Measurements from ENCODE around the gene R3HDM2. TPM values are rescaled to one million over a fixed set of nuclear protein-coding genes. Genes with fewer than 3 reads are reported as not detected.

The R3HDM2 gene
- total RNA-seq, 4 donors from 2014 or later, result 26.3 to 56.9 (median 33.3) TPM

- no peaks in the 10 kb centered on the region for H3K9me3 ChIP-seq
- intact Hi-C loops (cut with DNase I; ENCODE audit: low total_unique reads), result no loop called here
- TF ChIP-seq EP300 (IDR thresholded peaks at IDR 0.05; ENCODE audit: low read depth) (no peak), POLR2AphosphoS5 (IDR thresholded peaks at IDR 0.05) (no peak), POLR2A (IDR thresholded peaks at IDR 0.05) (no peak), CTCF (IDR thresholded peaks at IDR 0.05) (no peak)
- H3K36me3 ChIP-seq, result peaks cover 0 to 9% (median 2%) of the 10 kb centered on the region in 4 donors
- no peak overlapping the region for H3K4me3 ChIP-seq
- in situ Hi-C loops (cut with MboI; ENCODE audit: low pct_ligation_motif_present in 1 of 4, low pct_unique_long_range_greater_than_20kb in 1 of 4, low sequenced_read_pairs in 3 of 4), result no loop called here
- no peak overlapping the region for H3K27ac ChIP-seq
- 83 to 94% methylated on average over 2 of the region's 2 CpGs for WGBS, 2 donors (ENCODE audit: low coverage in 1 of 2)
- no peaks in the 10 kb centered on the region for H3K27me3 ChIP-seq
- no peaks in the 10 kb centered on the region for H3K4me1 ChIP-seq
- no peak for DNase-seq
These were observed 33.4 kb downstream of the R3HDM2 start for GRCh38 chr12:57397441-57397840.

- H3K27me3 ChIP-seq, result no peaks in the 10 kb centered on the region
- no peaks in the 10 kb centered on the region for H3K4me1 ChIP-seq
- no peak for DNase-seq
- in situ Hi-C loops (cut with MboI; ENCODE audit: low pct_ligation_motif_present in 1 of 4, low pct_unique_long_range_greater_than_20kb in 1 of 4, low sequenced_read_pairs in 3 of 4), result no loop called here
- TF ChIP-seq POLR2A (IDR thresholded peaks at IDR 0.05) (no peak), CTCF (IDR thresholded peaks at IDR 0.05) (no peak), POLR2AphosphoS5 (IDR thresholded peaks at IDR 0.05) (no peak), EP300 (IDR thresholded peaks at IDR 0.05; ENCODE audit: low read depth) (no peak)
- no peak overlapping the region for H3K27ac ChIP-seq
- no peak overlapping the region for H3K4me3 ChIP-seq
- 90 to 96% methylated on average over 4 to 18 of the region's 18 CpGs for WGBS, 2 donors (ENCODE audit: low coverage in 1 of 2)
- no peaks in the 10 kb centered on the region for H3K9me3 ChIP-seq
- intact Hi-C loops (cut with DNase I; ENCODE audit: low total_unique reads), result no loop called here
- H3K36me3 ChIP-seq, result peaks cover 0 to 9% (median 2%) of the 10 kb centered on the region in 4 donors
These were observed 35.7 kb downstream of the R3HDM2 start for GRCh38 chr12:57395121-57395520.

GRCh38 chr12:57390174-57390573 is 40.7 kb downstream of the R3HDM2 start:
- no peak for DNase-seq
- H3K36me3 ChIP-seq, result peaks cover 0 to 9% (median 2%) of the 10 kb centered on the region in 4 donors
- in situ Hi-C loops (cut with MboI; ENCODE audit: low pct_ligation_motif_present in 1 of 4, low pct_unique_long_range_greater_than_20kb in 1 of 4, low sequenced_read_pairs in 3 of 4), result no loop called here
- no peaks in the 10 kb centered on the region for H3K4me1 ChIP-seq
- no peak overlapping the region for H3K4me3 ChIP-seq
- no peaks in the 10 kb centered on the region for H3K9me3 ChIP-seq
- H3K27ac ChIP-seq, result no peak overlapping the region
- intact Hi-C loops (cut with DNase I; ENCODE audit: low total_unique reads), result no loop called here
- no peaks in the 10 kb centered on the region for H3K27me3 ChIP-seq
- WGBS, 2 donors (ENCODE audit: low coverage in 1 of 2), result 85 to 100% methylated on average over 1 to 2 of the region's 2 CpGs
- no peak for TF ChIP-seq POLR2A (IDR thresholded peaks at IDR 0.05)
- TF ChIP-seq EP300 (IDR thresholded peaks at IDR 0.05; ENCODE audit: low read depth), result no peak
- no peak for TF ChIP-seq POLR2AphosphoS5 (IDR thresholded peaks at IDR 0.05)
- no peak for TF ChIP-seq CTCF (IDR thresholded peaks at IDR 0.05)

GRCh38 chr12:57389033-57389432 is 41.8 kb downstream of the R3HDM2 start:
- in situ Hi-C loops (cut with MboI; ENCODE audit: low pct_ligation_motif_present in 1 of 4, low pct_unique_long_range_greater_than_20kb in 1 of 4, low sequenced_read_pairs in 3 of 4), result no loop called here
- intact Hi-C loops (cut with DNase I; ENCODE audit: low total_unique reads), result no loop called here
- no peaks in the 10 kb centered on the region for H3K4me1 ChIP-seq
- 60 to 62% methylated on average over 3 of the region's 3 CpGs for WGBS, 2 donors (ENCODE audit: low coverage in 1 of 2)
- no peaks in the 10 kb centered on the region for H3K27me3 ChIP-seq
- no peak for DNase-seq
- TF ChIP-seq POLR2A (IDR thresholded peaks at IDR 0.05) (no peak), CTCF (IDR thresholded peaks at IDR 0.05) (no peak), POLR2AphosphoS5 (IDR thresholded peaks at IDR 0.05) (no peak), EP300 (IDR thresholded peaks at IDR 0.05; ENCODE audit: low read depth) (no peak)
- H3K9me3 ChIP-seq, result no peaks in the 10 kb centered on the region
- no peak overlapping the region for H3K4me3 ChIP-seq
- H3K27ac ChIP-seq, result no peak overlapping the region
- peaks cover 0 to 3% (median 0%) of the 10 kb centered on the region in 4 donors for H3K36me3 ChIP-seq

Data from transverse colon (tissue), 4 donors.